Thoracic aorta (tissue), 2 donors: ENCODE measurements around the gene VTCN1. TPM values are rescaled to one million over a fixed set of nuclear protein-coding genes. Genes with fewer than 3 reads are reported as not detected.
"Not testable (repeated sequence)": the region's sequence is repeated elsewhere in the genome, so short reads cannot be mapped to it uniquely, and the experiment has no call there.

Experiments used
- ATAC-seq: fragments of 150-250 bp; one replicate; pipeline ENCODE4 v1.8.0; 2017; ENCODE audit warnings: low read depth; ENCODE audit not compliant: insufficient number of reproducible peaks, low FRiP score
- DNase-seq: peaks from one replicate; pipeline ENCODE4 v3.0.0-alpha.2; 2020; ENCODE audit warnings: low spot score
- H3K27ac ChIP-seq, 2 donors: fragments of 200-600 bp; sonication (generic); 1 replicate in 1 of 2; 2 replicates in 1 of 2; pipeline ENCODE4 v1.5.1; 2016; ENCODE audit warnings: mild to moderate bottlenecking in 2 of 2, moderate library complexity in 2 of 2
- H3K27me3 ChIP-seq: fragments of 200-600 bp; sonication (generic); replicated peaks from 2 replicates; pipeline ENCODE4 v1.6.0; 2016; ENCODE audit warnings: mild to moderate bottlenecking; ENCODE audit not compliant: insufficient read depth
- H3K36me3 ChIP-seq: fragments of 200-600 bp; sonication (generic); one replicate; pipeline ENCODE4 v1.5.1; 2016
- H3K4me1 ChIP-seq, 2 donors: fragments of 200-600 bp; sonication (generic); 1 replicate in 1 of 2; 2 replicates in 1 of 2; pipeline versions ENCODE4 v1.5.1 to v1.6.0; 2016; ENCODE audit warnings: low read depth in 2 of 2, mild to moderate bottlenecking in 1 of 2; ENCODE audit not compliant: control insufficient read depth in 1 of 2
- H3K4me3 ChIP-seq: fragments of 200-600 bp; sonication (generic); 2 replicates; pipeline ENCODE4 v1.5.1; 2016; ENCODE audit warnings: mild to moderate bottlenecking
- H3K9me3 ChIP-seq: fragments of 200-600 bp; sonication (generic); 2 replicates; pipeline ENCODE4 v1.5.1; 2016
- total RNA-seq, 2 donors: library from RNA; depleted of rRNA; stranded (reverse); fragments of >200 nt; gene quantifications; one replicate each; pipeline versions ENCODE4 v1.1.0 to v1.2.3, GENCODE V29; 2016
- TF ChIP-seq, protein P1 (sequence below): fragments of 200-600 bp; sonication (generic); IDR thresholded peaks from one replicate; pipeline ENCODE4 v1.5.1; 2019; ENCODE audit warnings: antibody characterized with exemption

VTCN1 gene
- total RNA-seq, 2 donors from 2014 or later: not detected

DNA sequence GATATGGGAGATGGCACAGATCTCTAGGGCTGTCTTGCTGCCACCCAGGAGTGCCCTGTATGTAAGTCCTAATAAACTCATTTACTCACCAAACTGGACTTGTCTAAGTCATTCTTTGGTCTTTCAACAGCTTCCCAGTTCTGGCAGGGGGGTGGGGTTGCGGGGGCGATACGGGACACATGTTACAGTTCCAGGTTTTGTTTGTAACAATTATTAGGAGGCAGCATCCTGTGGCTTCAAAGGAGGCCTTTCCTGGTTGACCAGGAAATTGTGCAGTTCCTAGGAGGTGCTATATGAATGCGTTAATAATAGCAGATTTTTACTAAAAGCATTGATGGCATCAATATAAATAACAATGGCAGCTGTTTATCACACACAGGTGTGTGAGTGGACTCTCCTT is 46.5 kb downstream of the VTCN1 start:
- DNase-seq: no peak
- no peak overlapping the region for H3K4me3 ChIP-seq
- no peaks in the 10 kb centered on the region for H3K36me3 ChIP-seq
- H3K27me3 ChIP-seq: no peaks in the 10 kb centered on the region
- no peak overlapping the region for H3K27ac ChIP-seq
- no peak for ATAC-seq
- no peaks in the 10 kb centered on the region for H3K9me3 ChIP-seq
- no peaks in the 10 kb centered on the region for H3K4me1 ChIP-seq
- TF ChIP-seq, protein P1, sequence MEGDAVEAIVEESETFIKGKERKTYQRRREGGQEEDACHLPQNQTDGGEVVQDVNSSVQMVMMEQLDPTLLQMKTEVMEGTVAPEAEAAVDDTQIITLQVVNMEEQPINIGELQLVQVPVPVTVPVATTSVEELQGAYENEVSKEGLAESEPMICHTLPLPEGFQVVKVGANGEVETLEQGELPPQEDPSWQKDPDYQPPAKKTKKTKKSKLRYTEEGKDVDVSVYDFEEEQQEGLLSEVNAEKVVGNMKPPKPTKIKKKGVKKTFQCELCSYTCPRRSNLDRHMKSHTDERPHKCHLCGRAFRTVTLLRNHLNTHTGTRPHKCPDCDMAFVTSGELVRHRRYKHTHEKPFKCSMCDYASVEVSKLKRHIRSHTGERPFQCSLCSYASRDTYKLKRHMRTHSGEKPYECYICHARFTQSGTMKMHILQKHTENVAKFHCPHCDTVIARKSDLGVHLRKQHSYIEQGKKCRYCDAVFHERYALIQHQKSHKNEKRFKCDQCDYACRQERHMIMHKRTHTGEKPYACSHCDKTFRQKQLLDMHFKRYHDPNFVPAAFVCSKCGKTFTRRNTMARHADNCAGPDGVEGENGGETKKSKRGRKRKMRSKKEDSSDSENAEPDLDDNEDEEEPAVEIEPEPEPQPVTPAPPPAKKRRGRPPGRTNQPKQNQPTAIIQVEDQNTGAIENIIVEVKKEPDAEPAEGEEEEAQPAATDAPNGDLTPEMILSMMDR: no peak

DNA sequence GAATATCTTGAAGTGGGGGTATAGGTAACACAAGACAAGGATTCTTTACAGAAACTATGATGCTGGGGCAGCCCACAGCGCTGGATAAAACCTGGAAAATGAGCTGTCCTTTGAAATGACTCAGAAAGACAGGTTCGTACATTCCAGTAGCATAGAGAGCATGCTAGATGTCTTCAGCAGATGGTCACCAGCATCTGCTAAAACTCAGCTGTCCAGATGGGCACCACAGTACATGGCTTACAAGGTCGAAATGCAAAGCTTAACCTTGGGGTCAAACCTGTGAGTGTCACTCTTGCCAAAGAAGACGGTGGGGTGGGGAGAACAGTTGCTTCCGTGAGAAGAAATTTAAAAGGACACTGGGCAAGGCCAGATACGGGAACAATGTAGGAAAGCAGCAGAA is 47.9 kb downstream of the VTCN1 start:
- no peaks in the 10 kb centered on the region for H3K27me3 ChIP-seq
- ATAC-seq: no peak

DNA sequence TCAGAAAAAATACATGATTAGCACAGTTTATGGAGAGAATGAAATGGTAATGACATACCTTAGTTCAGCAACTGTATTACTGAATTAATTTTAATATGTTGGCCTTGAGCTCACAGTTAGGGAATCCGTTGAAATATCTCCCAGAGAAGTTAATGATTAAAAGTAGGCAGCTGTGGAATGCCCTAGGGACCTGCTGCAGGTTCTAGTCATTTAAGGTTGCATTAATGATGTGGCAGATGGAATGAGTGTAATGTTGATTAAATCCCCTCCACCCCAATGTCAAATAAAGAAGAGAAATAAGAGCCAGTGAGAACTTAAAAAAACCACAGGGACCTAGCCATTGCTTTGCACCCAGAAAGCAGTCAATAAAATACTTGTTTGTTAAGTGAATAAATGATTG is 48.8 kb downstream of the VTCN1 start:
- H3K27me3 ChIP-seq: no peaks in the 10 kb centered on the region
- no peak for DNase-seq
- no peak overlapping the region for H3K27ac ChIP-seq
- H3K4me1 ChIP-seq: no peaks in the 10 kb centered on the region
- no peak for ATAC-seq
- H3K9me3 ChIP-seq: no peaks in the 10 kb centered on the region
- TF ChIP-seq, protein P1: no peak
- no peak overlapping the region for H3K4me3 ChIP-seq
- H3K36me3 ChIP-seq: no peaks in the 10 kb centered on the region

More for the DNA sequence above, 47.9 kb downstream of the VTCN1 start:
- no peaks in the 10 kb centered on the region for H3K36me3 ChIP-seq
- no peak for DNase-seq
- no peaks in the 10 kb centered on the region for H3K9me3 ChIP-seq
- H3K27ac ChIP-seq: no peak overlapping the region
- TF ChIP-seq, protein P1: no peak
- no peak overlapping the region for H3K4me3 ChIP-seq
- H3K4me1 ChIP-seq: no peaks in the 10 kb centered on the region

DNA sequence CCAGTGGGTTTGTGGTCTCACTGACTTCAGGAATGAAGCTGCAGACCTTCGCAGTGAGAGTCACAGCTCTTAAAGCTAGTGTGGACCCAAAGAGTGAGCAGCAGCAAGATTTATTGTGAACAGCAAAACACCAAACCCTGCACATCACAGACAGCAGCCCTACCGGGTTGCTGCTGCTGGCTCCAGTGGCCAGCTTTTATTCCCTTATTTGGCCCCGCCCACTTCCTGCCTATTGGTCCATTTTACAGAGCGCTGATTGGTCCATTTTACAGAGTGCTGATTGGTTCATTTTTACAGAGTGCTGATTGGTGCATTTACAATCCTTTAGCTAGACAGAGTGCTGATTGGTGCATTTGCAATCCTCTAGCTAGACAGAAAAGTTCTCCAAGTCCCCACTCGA is 59.4 kb downstream of the VTCN1 start:
- ATAC-seq, H3K27ac ChIP-seq, H3K27me3 ChIP-seq, H3K4me1 ChIP-seq, H3K4me3 ChIP-seq, DNase-seq, H3K36me3 ChIP-seq, H3K9me3 ChIP-seq: not testable (repeated sequence)

DNA sequence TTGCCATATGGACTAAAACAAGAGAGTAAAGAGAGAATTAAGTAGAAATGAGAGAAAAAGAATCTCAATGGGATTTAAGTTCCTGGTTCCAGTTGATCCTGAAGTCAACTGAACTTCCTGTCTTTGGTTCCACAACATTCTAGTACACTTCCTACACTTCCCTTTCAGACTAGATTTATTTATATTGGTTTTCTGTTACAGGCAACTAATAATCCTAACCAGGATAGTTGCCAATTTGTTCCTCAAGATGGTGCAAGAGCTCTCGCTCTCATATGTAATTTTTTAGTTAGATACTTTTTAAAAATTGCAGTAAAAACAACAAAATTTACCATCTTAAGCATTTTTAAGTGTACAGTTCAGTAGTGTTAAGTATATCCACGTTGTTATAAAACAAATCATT is 60.4 kb downstream of the VTCN1 start:
- H3K36me3 ChIP-seq: no peaks in the 10 kb centered on the region
- ATAC-seq (no peak), DNase-seq (no peak)
- H3K27ac ChIP-seq: no peak overlapping the region
- H3K27me3 ChIP-seq: no peaks in the 10 kb centered on the region
- H3K9me3 ChIP-seq: no peaks in the 10 kb centered on the region
- no peaks in the 10 kb centered on the region for H3K4me1 ChIP-seq
- H3K4me3 ChIP-seq: no peak overlapping the region
- TF ChIP-seq, protein P1: no peak

DNA sequence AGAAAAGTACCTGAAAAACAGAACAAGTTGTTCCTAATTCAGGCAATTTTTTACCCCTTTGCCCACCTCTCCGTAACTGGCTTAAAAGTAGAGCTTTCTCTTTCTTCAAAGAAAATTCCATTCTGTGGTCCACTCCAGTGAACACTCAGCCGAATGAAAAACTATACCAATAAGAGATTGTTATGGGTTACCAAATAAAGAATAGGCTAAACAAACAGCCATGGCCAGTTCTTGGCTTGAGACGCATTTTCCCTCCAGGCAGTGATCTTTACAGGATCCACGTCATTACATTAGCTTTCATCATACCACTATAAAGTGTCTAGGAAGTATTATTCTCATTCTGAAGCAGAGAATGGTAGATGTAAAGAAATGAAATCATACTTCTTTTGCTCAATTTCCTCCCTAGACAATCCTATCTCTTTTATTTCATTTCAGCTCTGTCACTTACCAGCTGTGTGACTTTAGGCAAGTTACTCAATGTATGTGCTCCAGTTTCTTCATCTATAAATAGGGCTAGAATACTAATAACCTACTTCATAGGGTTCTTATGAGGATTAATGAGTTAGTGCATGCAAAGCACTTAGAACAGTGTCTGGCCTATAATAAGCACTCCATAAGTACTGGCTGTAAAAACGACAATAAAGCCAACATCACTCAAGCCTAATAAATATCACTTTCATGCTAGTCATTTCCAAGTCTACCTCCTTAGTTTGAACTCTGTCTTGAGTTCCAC is 62.7 kb downstream of the VTCN1 start:
- H3K27me3 ChIP-seq: no peaks in the 10 kb centered on the region
- no peaks in the 10 kb centered on the region for H3K4me1 ChIP-seq
- H3K9me3 ChIP-seq: no peaks in the 10 kb centered on the region
- no peak for ATAC-seq
- H3K27ac ChIP-seq: no peak overlapping the region
- DNase-seq: no peak
- no peaks in the 10 kb centered on the region for H3K36me3 ChIP-seq
- TF ChIP-seq, protein P1: no peak
- H3K4me3 ChIP-seq: no peak overlapping the region
